GM13976 (cell line): ENCODE measurements around the gene ABCD2.

Source experiments
- DNase-seq: peaks from one replicate; pipeline ENCODE4 v3.0.0; 2012; ENCODE audit warnings: low spot score
- in situ Hi-C: fragments of 300-500 bp; cut with MboI; formaldehyde crosslinking; loops from one replicate; pipeline ENCODE4 v1.12.0; 2022; ENCODE audit warnings: low sequenced_read_pairs, mixed read lengths, inconsistent platforms; ENCODE audit not compliant: unreplicated experiment
- TF ChIP-seq, protein P1 (sequence below): IDR thresholded peaks from 2 replicates; pipeline ENCODE4 v1.5.1; 2012; ENCODE audit warnings: borderline replicate concordance, mild to moderate bottlenecking; ENCODE audit not compliant: insufficient read depth; ENCODE audit errors: extremely low read depth, missing control alignments, control extremely low read depth

The ABCD2 gene

GRCh38 chr12:39616251-39616650 lies 3.4 kb downstream of the ABCD2 start:
- in situ Hi-C loops = loop anchor here (25.0 kb wide), 3 partner anchors 104 to 304 kb away; partner anchors contain the start of gene KIF21A
- no peak for DNase-seq
- TF ChIP-seq, protein P1, sequence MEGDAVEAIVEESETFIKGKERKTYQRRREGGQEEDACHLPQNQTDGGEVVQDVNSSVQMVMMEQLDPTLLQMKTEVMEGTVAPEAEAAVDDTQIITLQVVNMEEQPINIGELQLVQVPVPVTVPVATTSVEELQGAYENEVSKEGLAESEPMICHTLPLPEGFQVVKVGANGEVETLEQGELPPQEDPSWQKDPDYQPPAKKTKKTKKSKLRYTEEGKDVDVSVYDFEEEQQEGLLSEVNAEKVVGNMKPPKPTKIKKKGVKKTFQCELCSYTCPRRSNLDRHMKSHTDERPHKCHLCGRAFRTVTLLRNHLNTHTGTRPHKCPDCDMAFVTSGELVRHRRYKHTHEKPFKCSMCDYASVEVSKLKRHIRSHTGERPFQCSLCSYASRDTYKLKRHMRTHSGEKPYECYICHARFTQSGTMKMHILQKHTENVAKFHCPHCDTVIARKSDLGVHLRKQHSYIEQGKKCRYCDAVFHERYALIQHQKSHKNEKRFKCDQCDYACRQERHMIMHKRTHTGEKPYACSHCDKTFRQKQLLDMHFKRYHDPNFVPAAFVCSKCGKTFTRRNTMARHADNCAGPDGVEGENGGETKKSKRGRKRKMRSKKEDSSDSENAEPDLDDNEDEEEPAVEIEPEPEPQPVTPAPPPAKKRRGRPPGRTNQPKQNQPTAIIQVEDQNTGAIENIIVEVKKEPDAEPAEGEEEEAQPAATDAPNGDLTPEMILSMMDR = no peak

- TF ChIP-seq, protein P1 = no peak
- DNase-seq = no peak
- in situ Hi-C loops = loop anchor here (25.0 kb wide), 3 partner anchors 101 to 301 kb away; partner anchors contain the start of gene KIF21A
These were observed 6.1 kb downstream of the ABCD2 start for GRCh38 chr12:39613525-39613924.

DNA sequence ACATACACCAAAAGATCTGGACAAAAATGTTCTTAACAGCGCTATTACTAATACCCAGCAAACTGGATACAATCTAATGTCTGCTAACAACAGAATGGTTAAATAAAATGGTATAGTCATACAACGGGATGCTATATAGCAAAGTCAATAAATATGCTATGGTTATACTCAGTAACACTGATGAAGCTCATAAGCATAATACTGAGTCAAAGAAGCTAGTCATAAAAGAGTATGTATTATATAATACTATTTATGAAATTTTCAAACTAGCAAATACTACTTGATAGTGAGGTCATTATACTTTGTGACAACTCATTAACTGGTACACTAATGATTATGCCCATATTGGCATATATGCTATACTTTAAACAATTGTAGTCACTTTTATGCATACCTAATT lies 7.4 kb downstream of the ABCD2 start:
- in situ Hi-C loops = loop anchor here (25.0 kb wide), 3 partner anchors 100 to 300 kb away; partner anchors contain the start of gene KIF21A
- DNase-seq = no peak
- TF ChIP-seq, protein P1 = no peak

DNA sequence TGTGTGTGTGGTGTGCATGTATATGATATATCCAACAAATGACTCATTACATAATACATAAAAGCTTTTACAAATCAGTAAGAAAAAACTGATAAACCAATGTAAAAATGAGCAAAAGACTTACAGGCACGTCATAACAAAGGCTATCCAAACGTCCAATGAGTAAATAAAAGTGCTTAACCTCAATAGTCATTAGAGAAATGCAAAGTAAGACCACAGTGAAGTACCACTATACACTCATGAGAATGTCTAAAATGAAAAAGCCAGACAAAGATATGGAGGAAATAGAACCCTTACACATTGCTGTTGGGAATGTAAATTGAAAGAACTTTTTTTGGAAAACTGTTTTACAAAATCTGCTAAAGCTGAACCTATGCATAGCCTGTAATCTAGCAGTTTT lies 7.8 kb downstream of the ABCD2 start:
- TF ChIP-seq, protein P1 = no peak
- DNase-seq = no peak
- in situ Hi-C loops = loop anchor here (25.0 kb wide), 3 partner anchors 100 to 300 kb away; partner anchors contain the start of gene KIF21A

GRCh38 chr12:39610436-39611025 lies 9.1 kb downstream of the ABCD2 start:
- no peak for DNase-seq
- in situ Hi-C loops = loop anchor here (25.0 kb wide), 3 partner anchors 98 to 298 kb away; partner anchors contain the start of gene KIF21A

DNA sequence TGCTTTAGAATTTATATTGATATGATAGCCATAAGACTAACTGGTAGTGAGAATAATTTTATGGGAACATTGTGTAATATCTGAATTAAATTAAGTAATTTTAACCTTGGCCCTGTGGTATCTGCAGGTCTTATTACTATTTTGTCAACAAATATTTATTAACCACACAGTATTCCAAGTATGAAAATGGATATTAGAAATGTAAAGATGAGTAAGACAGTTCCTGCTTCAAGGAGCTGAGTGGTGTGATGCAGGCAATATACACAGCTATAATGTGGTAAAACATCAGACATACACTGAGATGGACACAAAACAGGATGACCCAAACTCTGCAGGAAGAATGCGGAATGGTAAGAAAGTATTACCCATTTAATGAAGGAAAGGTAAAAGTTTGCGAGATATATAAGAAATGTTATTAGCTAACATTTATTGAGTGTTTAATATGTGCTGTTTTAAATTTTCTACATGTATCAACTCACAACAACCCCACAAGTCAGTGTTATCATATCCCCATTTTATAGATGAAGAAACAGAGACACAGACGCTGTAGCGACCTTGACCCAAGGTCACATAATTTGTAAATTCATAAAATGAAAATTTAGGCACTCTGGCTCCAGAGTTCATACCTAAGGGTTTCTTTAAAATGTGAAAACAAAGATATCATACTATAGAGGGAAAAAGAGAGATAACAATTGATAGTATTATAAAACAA lies 12.7 kb downstream of the ABCD2 start:
- in situ Hi-C loops = loop anchor here (25.0 kb wide), 3 partner anchors 95 to 295 kb away; partner anchors contain the start of gene KIF21A
- TF ChIP-seq, protein P1 = no peak
- no peak for DNase-seq

More at GRCh38 chr12:39610436-39611025, 9.1 kb downstream of the ABCD2 start:
- TF ChIP-seq, protein P1 = no peak
